Skeletal muscle tissue (tissue), 4 donors: Measurements from ENCODE around the gene TLR9. TPM values are rescaled to one million over a fixed set of nuclear protein-coding genes. Genes with fewer than 3 reads are reported as not detected.

Experiments used
- H3K27ac ChIP-seq: one replicate; pipeline ENCODE4 v1.7.0; 2013; ENCODE audit warnings: mild to moderate bottlenecking, low read depth, low read length, inconsistent platforms
- H3K27me3 ChIP-seq, 3 donors: one replicate each; pipeline ENCODE4 v1.7.0; 2013; ENCODE audit warnings: low read length in 3 of 3; ENCODE audit not compliant: control insufficient read depth in 3 of 3, insufficient read depth in 3 of 3
- H3K36me3 ChIP-seq, 3 donors: one replicate each; pipeline ENCODE4 v1.7.0; 2013; ENCODE audit warnings: low read length in 3 of 3; ENCODE audit not compliant: control insufficient read depth in 3 of 3, insufficient read depth in 3 of 3
- H3K4me1 ChIP-seq, 3 donors: one replicate each; pipeline ENCODE4 v1.7.0; 2013; ENCODE audit warnings: low read length in 3 of 3, mild to moderate bottlenecking in 3 of 3; ENCODE audit not compliant: control insufficient read depth in 3 of 3, insufficient read depth in 3 of 3
- H3K4me3 ChIP-seq, 3 donors: one replicate each; pipeline ENCODE4 v1.7.0; 2013; ENCODE audit warnings: low read length in 3 of 3
- H3K9ac ChIP-seq, 3 donors: one replicate each; pipeline ENCODE4 v1.7.0; 2013; ENCODE audit warnings: low read length in 3 of 3, mild to moderate bottlenecking in 3 of 3, moderate library complexity in 2 of 3, low read depth in 1 of 3
- H3K9me3 ChIP-seq, 3 donors: one replicate each; pipeline ENCODE4 v1.7.0; 2013; ENCODE audit warnings: low read length in 3 of 3; ENCODE audit not compliant: control insufficient read depth in 3 of 3
- total RNA-seq: library from RNA; depleted of rRNA; stranded (reverse); fragments of >200 nt; gene quantifications from one replicate; pipeline ENCODE4 v1.2.3, GENCODE V29; 2014
- donor health status: Osteomylitis.

TLR9 gene
- total RNA-seq, 1 donor from 2014 or later: not detected

DNA sequence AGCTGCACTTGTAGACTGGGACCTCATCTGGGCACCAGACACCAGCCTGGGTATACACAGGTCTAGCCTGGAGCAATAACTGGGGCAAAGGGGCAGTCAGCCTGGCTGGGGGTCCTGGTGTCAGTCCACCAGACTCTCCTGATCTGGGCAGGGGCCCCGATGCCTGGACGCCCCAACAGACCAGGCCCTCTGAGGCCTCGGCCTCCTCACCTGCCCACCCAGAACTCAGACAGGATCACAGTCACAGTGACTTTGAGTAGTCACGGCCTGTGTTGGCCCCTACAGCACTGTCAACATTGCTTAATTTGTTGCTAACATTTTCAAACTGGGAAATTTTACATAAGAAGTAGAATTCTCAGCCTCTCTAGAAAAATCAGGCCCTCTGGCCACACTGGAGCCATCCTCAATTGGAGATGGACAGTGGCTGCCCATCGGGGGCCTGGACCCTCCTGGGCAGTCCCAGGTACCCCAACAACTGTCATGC lies 7.7 kb upstream of the TLR9 start:
- H3K27ac ChIP-seq: peak overlapping the region; percentile 99
- peak overlapping the region; percentile 81 to 99 (median 98) for H3K9ac ChIP-seq
- peak overlapping the region; percentile 68 to 85 (median 79) for H3K4me3 ChIP-seq

DNA sequence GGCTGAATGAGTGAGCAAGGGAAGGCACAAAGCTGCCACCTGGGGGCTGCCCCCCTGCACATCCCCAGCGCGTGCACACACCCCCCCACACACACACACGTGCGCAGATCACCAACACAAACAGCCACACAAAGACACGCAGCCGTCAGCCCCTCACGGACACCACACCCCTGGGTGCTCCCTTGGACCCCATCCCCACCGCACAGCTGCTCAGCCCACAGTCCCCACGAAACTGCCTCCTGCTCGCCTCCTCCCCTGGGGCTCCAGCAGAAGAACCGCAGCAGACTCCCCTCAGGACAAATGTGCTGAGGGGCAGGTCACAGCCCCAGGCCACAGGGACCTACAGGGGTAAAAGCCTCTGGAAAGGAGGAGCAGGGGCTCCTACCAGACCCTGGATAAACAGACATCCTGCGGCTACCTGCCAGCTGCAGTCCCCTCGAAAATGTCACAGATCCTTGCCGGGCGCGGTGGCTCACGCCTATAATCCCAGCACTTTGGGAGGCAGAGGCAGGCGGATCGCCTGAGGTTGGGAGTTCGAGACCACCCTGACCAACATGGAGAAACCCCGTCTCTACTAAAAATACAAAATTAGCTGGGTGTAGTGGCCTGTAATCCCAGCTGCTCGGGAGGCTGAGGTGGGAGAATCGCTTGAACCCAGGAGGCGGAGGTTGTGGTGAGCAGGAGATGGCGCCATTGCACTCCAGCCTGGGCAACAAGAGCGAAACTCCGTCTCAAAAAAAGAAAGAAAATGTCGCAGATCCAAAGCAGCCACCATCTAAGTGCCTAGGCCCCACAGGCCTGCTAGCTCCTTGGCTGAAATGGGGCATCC lies 7.0 kb upstream of the TLR9 start:
- Histone ChIP-seq H3K9ac (peak overlapping the region; percentile 81 to 99 (median 98)), H3K27ac (peak overlapping the region; percentile 99), H3K36me3 (peaks cover 46 to 66% (median 54%) of the 10 kb centered on the region in 3 donors), H3K4me3 (peak overlapping the region; percentile 68 to 85 (median 79)), H3K27me3 (no peaks in the 10 kb centered on the region), H3K4me1 (peaks cover 46 to 66% (median 51%) of the 10 kb centered on the region in 3 donors), H3K9me3 (no peaks in the 10 kb centered on the region)

More for the DNA sequence above, 7.7 kb upstream of the TLR9 start:
- no peaks in the 10 kb centered on the region for H3K27me3 ChIP-seq
- no peaks in the 10 kb centered on the region for H3K9me3 ChIP-seq
- H3K36me3 ChIP-seq: peaks cover 41 to 60% (median 47%) of the 10 kb centered on the region in 3 donors
- H3K4me1 ChIP-seq: peaks cover 53 to 72% (median 58%) of the 10 kb centered on the region in 3 donors

DNA sequence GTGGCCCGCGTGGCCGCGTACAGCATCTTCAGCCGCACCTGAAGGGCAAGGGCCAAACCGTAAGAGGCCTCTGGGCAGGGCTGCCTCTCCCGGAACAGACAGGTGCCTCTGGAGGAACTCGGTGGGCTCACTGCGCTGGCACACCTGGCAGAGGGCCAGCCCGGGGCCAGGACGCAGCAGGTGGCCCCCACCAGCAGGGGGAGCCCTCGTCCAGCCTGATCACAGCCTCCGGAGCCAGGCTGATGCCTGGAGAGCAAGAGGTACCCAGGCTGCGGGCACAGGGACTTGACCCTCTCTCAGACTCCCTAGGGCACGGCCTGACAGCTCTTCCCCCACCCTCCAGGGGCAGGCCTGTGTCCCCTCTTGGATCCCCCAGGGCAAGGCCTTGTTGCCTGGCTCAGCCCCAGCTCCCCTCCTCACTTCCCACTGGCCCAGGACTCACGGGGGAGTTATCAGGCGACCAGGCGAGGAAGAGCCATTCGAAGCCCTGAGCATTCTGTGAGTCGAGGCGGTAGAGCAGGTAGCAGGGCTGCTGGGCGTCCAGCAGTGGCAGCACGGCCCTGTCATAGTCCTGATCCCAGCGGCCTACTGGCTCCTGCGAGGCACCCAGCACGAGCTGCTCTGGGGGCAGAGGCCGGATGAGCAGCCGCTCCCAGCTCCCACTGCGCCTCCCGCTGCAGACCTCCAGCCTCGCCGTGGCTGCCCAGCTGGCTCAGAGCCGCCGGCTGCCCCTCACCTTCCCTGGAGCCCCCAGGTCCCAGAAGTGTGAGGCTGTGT lies 6.2 kb upstream of the TLR9 start:
- peaks cover 38 to 58% (median 43%) of the 10 kb centered on the region in 3 donors for H3K4me1 ChIP-seq
- H3K27ac ChIP-seq: peak overlapping the region; percentile 99
- H3K9me3 ChIP-seq: no peaks in the 10 kb centered on the region
- H3K4me3 ChIP-seq: peak overlapping the region; percentile 62 to 85 (median 79)
- peak overlapping the region; percentile 70 to 99 (median 98) for H3K9ac ChIP-seq
- peaks cover 46 to 67% (median 56%) of the 10 kb centered on the region in 3 donors for H3K36me3 ChIP-seq
- H3K27me3 ChIP-seq: no peaks in the 10 kb centered on the region

DNA sequence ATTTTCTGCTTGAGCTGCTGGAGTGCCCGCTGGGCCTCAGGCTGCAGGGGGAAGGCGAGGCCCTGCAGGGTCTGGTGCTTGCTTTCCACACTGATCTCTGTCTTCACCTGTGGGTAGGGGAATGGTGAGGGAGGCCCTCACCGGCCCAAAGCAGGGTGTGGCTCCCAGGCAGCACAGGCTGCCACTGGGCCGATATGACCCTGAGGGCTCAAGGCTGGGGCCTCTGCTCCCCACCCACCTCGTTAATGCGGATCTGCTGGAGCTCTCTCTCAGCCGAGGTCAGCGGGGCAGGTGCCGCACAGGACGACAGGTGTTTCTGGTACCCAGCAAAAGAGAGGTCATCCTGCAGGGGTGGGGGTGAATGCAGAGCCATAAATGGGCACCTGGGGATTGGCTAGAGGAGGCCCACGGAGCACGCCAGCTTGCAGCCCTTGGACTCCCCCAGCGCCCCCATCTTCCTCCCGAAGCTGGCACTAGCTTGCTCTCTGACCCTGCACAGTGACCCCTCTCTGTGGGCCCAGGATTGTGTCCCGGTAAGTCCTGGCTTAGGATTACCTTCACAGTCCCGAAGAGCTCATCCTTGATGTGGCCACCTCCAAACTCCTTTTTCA lies 5.5 kb upstream of the TLR9 start:
- H3K36me3 ChIP-seq: peaks cover 46 to 67% (median 56%) of the 10 kb centered on the region in 3 donors
- H3K4me3 ChIP-seq: peak overlapping the region in 2 of 3 donors; percentile 22 to 79
- H3K4me1 ChIP-seq: peaks cover 33 to 51% (median 38%) of the 10 kb centered on the region in 3 donors
- H3K9ac ChIP-seq: peak overlapping the region in 2 of 3 donors; percentile 21 to 50
- no peaks in the 10 kb centered on the region for H3K9me3 ChIP-seq
- no peak overlapping the region for H3K27ac ChIP-seq
- H3K27me3 ChIP-seq: no peaks in the 10 kb centered on the region

DNA sequence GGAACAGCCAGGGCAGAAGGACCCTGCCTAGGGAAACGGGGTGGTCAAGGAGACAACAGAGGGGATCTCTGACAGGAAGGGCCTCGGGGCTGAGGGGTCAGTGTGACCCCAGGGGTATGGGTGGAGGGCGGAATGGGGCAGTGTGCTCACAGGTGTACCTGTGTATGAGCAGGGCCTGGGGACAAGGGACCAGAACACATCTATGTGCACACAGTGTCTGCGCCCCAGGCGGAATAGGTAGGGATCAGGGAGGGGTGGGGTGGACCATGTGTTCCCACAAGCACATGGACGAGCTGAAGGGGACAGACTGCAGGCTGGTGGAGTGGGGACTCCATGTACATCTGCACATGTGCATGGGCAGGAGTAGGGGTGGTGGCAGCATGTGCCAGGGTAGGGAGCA lies 5.0 kb upstream of the TLR9 start:
- Histone ChIP-seq H3K27me3 (no peaks in the 10 kb centered on the region), H3K4me3 (no peak overlapping the region), H3K36me3 (peaks cover 46 to 67% (median 56%) of the 10 kb centered on the region in 3 donors), H3K4me1 (peaks cover 28 to 46% (median 34%) of the 10 kb centered on the region in 3 donors), H3K9me3 (no peaks in the 10 kb centered on the region), H3K9ac (peak overlapping the region in 1 of 3 donors; percentile 50), H3K27ac (no peak overlapping the region)

DNA sequence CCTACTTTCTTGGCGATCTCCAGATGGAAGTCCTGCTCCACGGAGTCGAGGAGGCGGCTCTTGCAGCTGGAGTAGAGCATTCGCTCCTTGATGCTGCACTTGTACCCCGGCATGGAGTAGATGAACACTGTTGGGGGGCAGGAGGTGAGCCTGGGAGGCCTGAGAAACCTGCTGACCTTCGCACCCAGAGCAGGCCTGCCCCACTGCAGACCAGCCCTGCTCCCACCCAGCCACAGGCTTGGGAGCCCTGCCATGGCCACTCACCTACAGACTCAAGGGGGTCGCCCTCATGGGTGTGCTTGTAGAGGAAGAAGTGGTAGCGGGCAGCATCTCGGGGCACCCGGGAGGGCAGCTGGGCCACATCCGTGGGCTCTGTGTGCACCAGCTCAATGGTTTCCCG lies 4.2 kb upstream of the TLR9 start:
- Histone ChIP-seq H3K27me3 (no peaks in the 10 kb centered on the region), H3K9me3 (no peaks in the 10 kb centered on the region), H3K4me1 (peaks cover 24 to 38% (median 28%) of the 10 kb centered on the region in 3 donors), H3K27ac (no peak overlapping the region), H3K36me3 (peaks cover 46 to 64% (median 51%) of the 10 kb centered on the region in 3 donors), H3K4me3 (no peak overlapping the region), H3K9ac (no peak overlapping the region)

DNA sequence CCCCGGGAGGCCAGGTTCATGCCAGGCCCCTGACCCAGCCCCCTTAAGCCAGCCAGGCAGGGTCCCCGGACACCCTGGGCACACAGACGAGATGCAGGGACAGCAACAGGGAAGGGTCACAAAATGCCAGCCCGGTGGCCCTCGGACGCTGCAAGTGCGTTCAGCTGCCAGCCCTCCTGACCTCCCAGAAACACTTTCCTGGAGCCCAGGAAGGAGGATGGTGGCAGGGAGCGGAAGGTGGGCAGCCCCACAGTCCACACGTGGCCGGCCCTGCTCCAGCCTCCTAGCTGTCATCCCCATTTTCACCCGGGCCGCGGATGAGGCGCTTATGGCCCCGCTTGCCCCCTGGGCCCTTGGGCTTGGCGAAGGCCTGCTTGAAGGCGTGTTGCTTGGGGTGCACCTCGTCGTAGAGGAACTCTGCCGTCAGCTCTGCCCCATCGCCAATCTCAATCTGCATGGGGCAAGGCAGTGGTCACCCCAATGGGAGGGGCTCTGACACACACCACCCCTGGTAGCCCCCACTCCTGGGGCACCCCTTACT lies 3.4 kb upstream of the TLR9 start:
- Histone ChIP-seq H3K9ac (peak overlapping the region in 1 of 3 donors; percentile 3), H3K36me3 (peaks cover 46 to 59% (median 49%) of the 10 kb centered on the region in 3 donors), H3K9me3 (no peaks in the 10 kb centered on the region), H3K4me3 (no peak overlapping the region), H3K27ac (no peak overlapping the region), H3K4me1 (peaks cover 24 to 30% (median 24%) of the 10 kb centered on the region in 3 donors), H3K27me3 (no peaks in the 10 kb centered on the region)

DNA sequence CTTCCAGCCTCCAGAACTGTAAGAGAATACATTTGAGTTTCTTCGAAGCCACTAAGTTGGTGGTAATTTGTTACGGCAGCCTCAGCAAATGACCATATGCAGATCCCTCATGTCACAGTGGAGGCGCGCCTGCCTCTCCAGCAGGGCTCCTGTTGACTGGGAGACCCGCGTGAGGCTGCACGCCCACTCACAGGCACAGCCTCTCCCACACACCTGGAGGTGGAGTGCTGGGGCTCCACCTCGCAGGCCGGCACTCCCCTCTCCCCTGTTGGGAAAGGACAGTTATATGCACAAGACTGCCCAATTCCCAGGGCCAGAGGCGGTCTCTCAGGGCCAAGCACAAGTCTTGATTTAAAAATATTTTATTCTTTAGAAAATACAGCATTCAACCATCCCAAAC lies 2.8 kb upstream of the TLR9 start:
- no peak overlapping the region for H3K4me3 ChIP-seq
- peak overlapping the region in 1 of 3 donors; percentile 16 for H3K9ac ChIP-seq
- H3K27me3 ChIP-seq: no peaks in the 10 kb centered on the region
- H3K27ac ChIP-seq: no peak overlapping the region
- H3K4me1 ChIP-seq: peaks cover 22 to 27% (median 23%) of the 10 kb centered on the region in 3 donors
- no peaks in the 10 kb centered on the region for H3K9me3 ChIP-seq
- peaks cover 46 to 58% (median 47%) of the 10 kb centered on the region in 3 donors for H3K36me3 ChIP-seq

DNA sequence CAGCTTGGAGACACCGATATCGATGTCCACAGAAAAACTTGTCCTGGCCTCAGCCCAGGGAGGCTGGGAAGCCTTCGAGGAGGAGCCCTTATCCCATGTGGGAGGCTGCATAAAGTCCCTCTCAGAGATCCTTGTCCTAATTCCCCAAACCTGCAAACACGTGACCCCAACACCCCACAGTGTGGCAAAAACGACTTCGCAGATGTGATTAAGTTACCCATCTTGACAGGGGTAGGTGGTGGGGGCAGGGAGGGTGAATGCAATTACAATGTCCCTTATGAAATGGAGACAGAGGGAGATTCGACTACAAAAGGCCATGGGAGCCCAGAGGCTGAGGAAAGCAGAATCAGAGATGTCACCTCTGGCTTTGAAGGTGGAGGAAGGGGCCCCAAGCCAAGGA lies 2.3 kb upstream of the TLR9 start:
- Histone ChIP-seq H3K36me3 (peaks cover 43 to 53% (median 46%) of the 10 kb centered on the region in 3 donors), H3K27me3 (no peaks in the 10 kb centered on the region), H3K9ac (no peak overlapping the region), H3K4me1 (peaks cover 17 to 22% (median 18%) of the 10 kb centered on the region in 3 donors), H3K4me3 (no peak overlapping the region), H3K9me3 (no peaks in the 10 kb centered on the region), H3K27ac (no peak overlapping the region)
